ENCODE results near the gene IGF2BP2.

GRCh38 chr3:185758912-185759311 is 65.9 kb downstream of the IGF2BP2 start:
- TF ChIP-seq CTCF (IDR thresholded peaks at IDR 0.05) = no peak
- TF ChIP-seq POLR2A (IDR thresholded peaks at IDR 0.05) = no peak

All from upper lobe of left lung (tissue), 4 donors.